ENCODE results near the gene ARNT2.

The ARNT2 gene

DNA sequence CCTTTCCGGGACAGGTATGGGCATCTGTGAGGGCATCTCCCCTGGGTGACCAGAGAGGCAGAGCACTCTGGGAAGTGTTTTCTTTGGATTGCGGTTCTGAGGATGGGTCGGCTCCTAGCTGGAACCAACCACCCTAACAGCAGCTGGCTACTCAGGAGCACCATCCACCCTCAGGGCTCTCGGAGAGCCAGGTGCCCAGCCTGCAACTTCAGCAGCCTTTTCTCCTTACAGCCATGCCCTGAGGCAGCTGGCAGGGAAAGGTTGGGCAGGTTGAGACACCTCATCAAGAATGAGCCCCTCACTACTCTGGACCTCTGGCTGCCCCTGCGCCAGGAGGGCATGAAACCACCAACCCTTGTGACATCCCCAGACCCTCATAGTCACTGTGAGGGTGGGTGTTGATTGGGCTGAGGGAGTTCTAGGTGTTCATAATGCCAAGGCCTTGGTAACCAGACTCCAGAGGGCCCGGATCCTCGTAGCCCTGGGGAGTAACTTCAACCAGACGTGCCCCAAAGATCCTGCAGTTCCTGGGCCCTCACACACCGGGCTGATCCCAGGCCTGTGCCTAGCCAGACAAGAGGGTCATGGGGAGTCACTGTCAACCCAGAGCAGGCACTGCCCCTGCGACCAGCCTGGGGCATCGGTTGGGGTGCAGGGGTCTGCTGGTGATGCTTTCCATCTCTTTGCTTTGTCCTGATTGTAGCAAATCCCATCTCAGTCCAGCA lies 176.5 kb downstream of the ARNT2 start (continued):
- TF ChIP-seq ZNF8 (CRISPR knock-in tag; IDR thresholded peaks at IDR 0.05): no peak

DNA sequence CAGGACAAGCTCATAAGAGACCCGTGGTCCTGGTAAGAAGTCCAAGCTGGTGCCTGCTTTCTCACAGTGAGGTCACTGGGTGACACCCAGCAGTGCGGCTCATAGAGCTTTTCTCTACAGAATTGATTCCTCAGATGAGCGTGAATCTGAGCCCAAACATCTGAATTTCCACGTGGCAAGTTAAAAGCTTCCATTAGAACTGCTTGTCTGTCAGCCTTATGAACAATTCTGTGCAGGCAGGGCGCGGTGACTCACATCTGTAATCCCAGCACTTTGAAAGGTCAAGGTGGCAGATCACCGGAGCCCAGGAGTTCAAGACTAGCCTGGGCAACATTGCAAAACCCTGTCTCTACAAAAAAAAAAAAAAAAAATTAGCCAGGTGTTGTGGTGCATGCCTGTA lies 177.8 kb downstream of the ARNT2 start:
- no peak for TF ChIP-seq ZFP3 (CRISPR knock-in tag; IDR thresholded peaks at IDR 0.05)
- no peak for TF ChIP-seq BACH2 (CRISPR knock-in tag; IDR thresholded peaks at IDR 0.05; ENCODE audit: borderline replicate concordance)
- TF ChIP-seq CSDC2 (CRISPR knock-in tag; IDR thresholded peaks at IDR 0.05): no peak
- no peak for TF ChIP-seq OSR1 (CRISPR knock-in tag; IDR thresholded peaks at IDR 0.05)
- TF ChIP-seq ZFP30 (CRISPR knock-in tag; IDR thresholded peaks at IDR 0.05): no peak
- no peak for TF ChIP-seq RARB (CRISPR knock-in tag; IDR thresholded peaks at IDR 0.05)
- TF ChIP-seq SNAI2 (CRISPR knock-in tag; IDR thresholded peaks at IDR 0.05): no peak
- TF ChIP-seq TOX (CRISPR knock-in tag; IDR thresholded peaks at IDR 0.05; ENCODE audit: borderline replicate concordance): no peak
- TF ChIP-seq PATZ1 (CRISPR knock-in tag; IDR thresholded peaks at IDR 0.05; ENCODE audit: borderline replicate concordance): no peak
- TF ChIP-seq, protein P1, sequence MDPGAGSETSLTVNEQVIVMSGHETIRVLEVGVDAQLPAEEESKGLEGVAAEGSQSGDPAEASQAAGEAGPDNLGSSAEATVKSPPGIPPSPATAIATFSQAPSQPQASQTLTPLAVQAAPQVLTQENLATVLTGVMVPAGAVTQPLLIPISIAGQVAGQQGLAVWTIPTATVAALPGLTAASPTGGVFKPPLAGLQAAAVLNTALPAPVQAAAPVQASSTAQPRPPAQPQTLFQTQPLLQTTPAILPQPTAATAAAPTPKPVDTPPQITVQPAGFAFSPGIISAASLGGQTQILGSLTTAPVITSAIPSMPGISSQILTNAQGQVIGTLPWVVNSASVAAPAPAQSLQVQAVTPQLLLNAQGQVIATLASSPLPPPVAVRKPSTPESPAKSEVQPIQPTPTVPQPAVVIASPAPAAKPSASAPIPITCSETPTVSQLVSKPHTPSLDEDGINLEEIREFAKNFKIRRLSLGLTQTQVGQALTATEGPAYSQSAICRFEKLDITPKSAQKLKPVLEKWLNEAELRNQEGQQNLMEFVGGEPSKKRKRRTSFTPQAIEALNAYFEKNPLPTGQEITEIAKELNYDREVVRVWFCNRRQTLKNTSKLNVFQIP (CRISPR knock-in tag; IDR thresholded peaks at IDR 0.05; ENCODE audit: borderline replicate concordance, low read depth): no peak
- no peak for TF ChIP-seq CSRNP3 (CRISPR knock-in tag; IDR thresholded peaks at IDR 0.05)
- no peak for TF ChIP-seq ARNTL (CRISPR knock-in tag; IDR thresholded peaks at IDR 0.05; ENCODE audit: borderline replicate concordance, low read depth)
- TF ChIP-seq, protein P2, sequence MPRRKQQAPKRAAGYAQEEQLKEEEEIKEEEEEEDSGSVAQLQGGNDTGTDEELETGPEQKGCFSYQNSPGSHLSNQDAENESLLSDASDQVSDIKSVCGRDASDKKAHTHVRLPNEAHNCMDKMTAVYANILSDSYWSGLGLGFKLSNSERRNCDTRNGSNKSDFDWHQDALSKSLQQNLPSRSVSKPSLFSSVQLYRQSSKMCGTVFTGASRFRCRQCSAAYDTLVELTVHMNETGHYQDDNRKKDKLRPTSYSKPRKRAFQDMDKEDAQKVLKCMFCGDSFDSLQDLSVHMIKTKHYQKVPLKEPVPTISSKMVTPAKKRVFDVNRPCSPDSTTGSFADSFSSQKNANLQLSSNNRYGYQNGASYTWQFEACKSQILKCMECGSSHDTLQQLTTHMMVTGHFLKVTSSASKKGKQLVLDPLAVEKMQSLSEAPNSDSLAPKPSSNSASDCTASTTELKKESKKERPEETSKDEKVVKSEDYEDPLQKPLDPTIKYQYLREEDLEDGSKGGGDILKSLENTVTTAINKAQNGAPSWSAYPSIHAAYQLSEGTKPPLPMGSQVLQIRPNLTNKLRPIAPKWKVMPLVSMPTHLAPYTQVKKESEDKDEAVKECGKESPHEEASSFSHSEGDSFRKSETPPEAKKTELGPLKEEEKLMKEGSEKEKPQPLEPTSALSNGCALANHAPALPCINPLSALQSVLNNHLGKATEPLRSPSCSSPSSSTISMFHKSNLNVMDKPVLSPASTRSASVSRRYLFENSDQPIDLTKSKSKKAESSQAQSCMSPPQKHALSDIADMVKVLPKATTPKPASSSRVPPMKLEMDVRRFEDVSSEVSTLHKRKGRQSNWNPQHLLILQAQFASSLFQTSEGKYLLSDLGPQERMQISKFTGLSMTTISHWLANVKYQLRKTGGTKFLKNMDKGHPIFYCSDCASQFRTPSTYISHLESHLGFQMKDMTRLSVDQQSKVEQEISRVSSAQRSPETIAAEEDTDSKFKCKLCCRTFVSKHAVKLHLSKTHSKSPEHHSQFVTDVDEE (CRISPR knock-in tag; IDR thresholded peaks at IDR 0.05): no peak
- no peak for TF ChIP-seq ESRRG (CRISPR knock-in tag; IDR thresholded peaks at IDR 0.05)
- no peak for ATAC-seq

DNA sequence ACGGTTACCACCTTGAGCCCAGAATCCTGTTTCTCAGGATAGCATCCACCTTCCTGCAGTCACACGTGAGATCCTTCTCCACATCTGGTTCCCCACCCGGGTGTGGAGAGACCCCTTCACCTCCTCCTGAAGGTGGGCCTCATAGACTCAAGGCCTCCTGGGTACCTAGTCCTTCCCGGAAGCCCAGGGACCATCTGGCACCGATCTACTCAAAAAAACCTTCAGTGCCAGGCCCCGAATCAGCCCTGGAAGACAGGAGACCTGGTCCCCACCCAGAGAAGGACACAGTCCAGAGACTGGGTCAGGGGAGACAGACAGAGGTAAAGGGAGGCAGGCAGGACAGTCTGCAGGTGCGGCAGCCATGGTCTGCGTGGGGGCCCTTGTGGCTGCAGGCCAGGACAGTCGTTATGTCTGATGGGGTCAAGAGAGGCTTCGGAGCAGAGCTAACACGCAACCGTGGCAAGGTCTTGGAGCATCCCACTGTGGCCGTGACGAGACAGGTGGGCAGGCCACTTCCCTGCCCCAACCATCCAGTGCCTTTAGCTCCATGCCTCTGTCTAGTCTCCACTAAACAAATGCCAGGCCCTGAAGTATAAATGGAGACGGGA lies 178.7 kb downstream of the ARNT2 start:
- ATAC-seq: no peak
- TF ChIP-seq PPARA (CRISPR knock-in tag; IDR thresholded peaks at IDR 0.05; ENCODE audit: borderline replicate concordance) (no peak), OSR1 (CRISPR knock-in tag; IDR thresholded peaks at IDR 0.05) (no peak), TOX (CRISPR knock-in tag; IDR thresholded peaks at IDR 0.05; ENCODE audit: borderline replicate concordance) (no peak), SNAI2 (CRISPR knock-in tag; IDR thresholded peaks at IDR 0.05) (no peak), ARNTL (CRISPR knock-in tag; IDR thresholded peaks at IDR 0.05; ENCODE audit: borderline replicate concordance, low read depth) (no peak), BACH2 (CRISPR knock-in tag; IDR thresholded peaks at IDR 0.05; ENCODE audit: borderline replicate concordance) (no peak), ZNF565 (CRISPR knock-in tag; conservative IDR thresholded peaks at IDR 0.05; ENCODE audit: low read depth) (no peak)
- TF ChIP-seq, protein P2 (CRISPR knock-in tag; IDR thresholded peaks at IDR 0.05): no peak
